ENCODE results near the gene PRH1.

Gene PRH1

GRCh38 chr12:10838461-10838860, 45.6 kb downstream of the PRH1 start:
- no peak for DNase-seq

Data from activated T-cell treated with anti-CD3 and anti-CD28 coated beads, Interleukin-2, amount 50 U/mL, for 48 hours (primary cell).